Neuronal stem cell (in vitro differentiated cells): ENCODE results near the gene HIGD2B.
"Not testable (repeated sequence)": the region's sequence is repeated elsewhere in the genome, so short reads cannot be mapped to it uniquely, and the experiment has no call there.

Experiments used
- DNase-seq: peaks from one replicate; pipeline ENCODE4 v3.0.0-alpha.2; 2013; ENCODE audit warnings: low spot score
- H2AFZ ChIP-seq: one replicate; pipeline ENCODE4 v1.6.1; 2013; ENCODE audit warnings: mild to moderate bottlenecking, low read length, inconsistent platforms
- H2AK5ac ChIP-seq: 2 replicates; pipeline ENCODE4 v1.6.1; 2013; ENCODE audit warnings: low read depth, mild to moderate bottlenecking, inconsistent platforms, low read length, moderate library complexity, mixed read lengths
- H2BK120ac ChIP-seq: 2 replicates; pipeline ENCODE4 v1.6.1; 2013; ENCODE audit warnings: low read depth, mild to moderate bottlenecking, inconsistent platforms, low read length, moderate library complexity, mixed read lengths
- H2BK12ac ChIP-seq: one replicate; pipeline ENCODE4 v1.6.1; 2013; ENCODE audit warnings: low read length, inconsistent platforms
- H2BK15ac ChIP-seq: 2 replicates; pipeline ENCODE4 v1.6.1; 2013; ENCODE audit warnings: mild to moderate bottlenecking, low read length, inconsistent platforms, mixed read lengths
- H2BK5ac ChIP-seq: one replicate; pipeline ENCODE4 v1.6.1; 2013; ENCODE audit warnings: inconsistent platforms, mild to moderate bottlenecking, low read length, moderate library complexity
- H3K14ac ChIP-seq: one replicate; pipeline ENCODE4 v1.6.1; 2013; ENCODE audit warnings: low read length, inconsistent platforms
- H3K18ac ChIP-seq: 2 replicates; pipeline ENCODE4 v1.6.1; 2013; ENCODE audit warnings: low read length, inconsistent platforms
- H3K23ac ChIP-seq: 2 replicates; pipeline ENCODE4 v1.6.1; 2013; ENCODE audit warnings: low read depth, mild to moderate bottlenecking, mixed read lengths, low read length, inconsistent platforms; ENCODE audit not compliant: poor library complexity
- H3K27ac ChIP-seq: replicated peaks from 3 replicates; pipeline ENCODE4 v1.5.1; 2013; ENCODE audit warnings: low read length, inconsistent platforms
- H3K27me3 ChIP-seq, 3 experiments: 2 replicates each; pipeline ENCODE4 v1.6.1; 2013; ENCODE audit warnings: low read length in 3 of 3, mild to moderate bottlenecking in 2 of 3, inconsistent platforms in 1 of 3, low read depth in 1 of 3, mixed read lengths in 1 of 3, moderate library complexity in 1 of 3; ENCODE audit not compliant: control insufficient read depth in 3 of 3, insufficient read depth in 3 of 3
- H3K36me3 ChIP-seq, 2 donors: replicated peaks in 1 of 2; 2 replicates each; pipeline ENCODE4 v1.6.1; 2013; ENCODE audit warnings: low read length in 2 of 2; ENCODE audit not compliant: control insufficient read depth in 2 of 2, insufficient read depth in 2 of 2
- H3K4ac ChIP-seq: 2 replicates; pipeline ENCODE4 v1.6.1; 2013; ENCODE audit warnings: inconsistent platforms, mild to moderate bottlenecking, low read length, moderate library complexity
- H3K4me1 ChIP-seq, 2 donors: 1 replicate in 1 of 2; 2 replicates in 1 of 2; pipeline ENCODE4 v1.6.1; 2013; ENCODE audit warnings: low read length in 2 of 2, low read depth in 1 of 2; ENCODE audit not compliant: control insufficient read depth in 2 of 2, insufficient read depth in 1 of 2
- H3K4me2 ChIP-seq: one replicate; pipeline ENCODE4 v1.6.1; 2013; ENCODE audit warnings: mild to moderate bottlenecking, low read length, inconsistent platforms; ENCODE audit not compliant: insufficient read depth, poor library complexity, severe bottlenecking
- H3K4me3 ChIP-seq, 2 donors: 2 replicates each; pipeline ENCODE4 v1.5.1; 2013; ENCODE audit warnings: low read length in 2 of 2, mild to moderate bottlenecking in 2 of 2, inconsistent platforms in 1 of 2, moderate library complexity in 1 of 2
- H3K79me1 ChIP-seq: one replicate; pipeline ENCODE4 v1.6.1; 2013; ENCODE audit warnings: low read depth, mild to moderate bottlenecking, inconsistent platforms, low read length, moderate library complexity
- H3K9ac ChIP-seq: one replicate; pipeline ENCODE4 v1.6.1; 2013; ENCODE audit warnings: mild to moderate bottlenecking, low read depth, low read length, inconsistent platforms; ENCODE audit not compliant: poor library complexity
- H3K9me3 ChIP-seq, 2 donors: replicated peaks in 1 of 2; 2 replicates each; pipeline versions ENCODE3 to v1.6.1; 2013; ENCODE audit warnings: low read length in 2 of 2, mild to moderate bottlenecking in 2 of 2, inconsistent platforms in 1 of 2, low read depth in 1 of 2, mixed read lengths in 1 of 2, moderate library complexity in 1 of 2; ENCODE audit not compliant: control insufficient read depth in 2 of 2, insufficient read depth in 1 of 2
- H4K8ac ChIP-seq: one replicate; pipeline ENCODE4 v1.6.1; 2013; ENCODE audit warnings: low read depth, mild to moderate bottlenecking, inconsistent platforms, low read length, moderate library complexity
- H4K91ac ChIP-seq: one replicate; pipeline ENCODE4 v1.6.1; 2013; ENCODE audit warnings: low read length, low read depth, mild to moderate bottlenecking, inconsistent platforms; ENCODE audit not compliant: poor library complexity
- WGBS, 2 donors: extraction: QIAGEN DNeasy Blood & Tissue Kit; methylation state at CpG; one replicate each; pipeline ENCODE4 v1.1.7; 2013; ENCODE audit warnings: missing lambda C conversion rate in 2 of 2, mixed read lengths in 1 of 2; ENCODE audit not compliant: insufficient read length in 2 of 2, insufficient replicate concordance in 1 of 2; ENCODE audit errors: extremely low coverage in 2 of 2; 5-methylcytosine and 5-hydroxymethylcytosine counted together

HIGD2B gene

GRCh38 chr15:72708551-72709303 lies 22.7 kb upstream of the HIGD2B start:
- H3K9ac ChIP-seq, H3K14ac ChIP-seq, H4K91ac ChIP-seq, H2AFZ ChIP-seq, H3K18ac ChIP-seq, H2AK5ac ChIP-seq, H2BK5ac ChIP-seq, H3K4ac ChIP-seq, H2BK120ac ChIP-seq, DNase-seq, H3K4me1 ChIP-seq, H3K9me3 ChIP-seq, H3K4me3 ChIP-seq, H3K4me2 ChIP-seq, H3K79me1 ChIP-seq, H3K27ac ChIP-seq, H3K27me3 ChIP-seq, H3K23ac ChIP-seq, H2BK12ac ChIP-seq, H4K8ac ChIP-seq, H2BK15ac ChIP-seq: not testable (repeated sequence)
- WGBS, 2 donors: no CpG with 5 or more reads among the region's 8 CpGs
- peaks cover 0 to 21% of the 10 kb centered on the region in 2 donors for H3K36me3 ChIP-seq

GRCh38 chr15:72706266-72706665 lies 20.3 kb upstream of the HIGD2B start:
- H3K4me2 ChIP-seq: no peak overlapping the region
- no peak overlapping the region for H2BK12ac ChIP-seq
- H3K4me3 ChIP-seq: no peak overlapping the region
- H4K8ac ChIP-seq: no peak overlapping the region
- DNase-seq: no peak
- no peak overlapping the region for H3K4ac ChIP-seq
- no peaks in the 10 kb centered on the region for H3K9me3 ChIP-seq
- H3K36me3 ChIP-seq: peaks cover 0 to 3% of the 10 kb centered on the region in 2 donors
- no peak overlapping the region for H4K91ac ChIP-seq
- H3K23ac ChIP-seq: no peak overlapping the region
- H2AFZ ChIP-seq: no peak overlapping the region
- no peaks in the 10 kb centered on the region for H3K4me1 ChIP-seq
- no peak overlapping the region for H3K9ac ChIP-seq
- H3K79me1 ChIP-seq: no peaks in the 10 kb centered on the region
- no peak overlapping the region for H2BK5ac ChIP-seq
- no CpG with 5 or more reads among the region's 11 CpGs for WGBS, 2 donors
- no peak overlapping the region for H3K27ac ChIP-seq
- no peak overlapping the region for H3K14ac ChIP-seq
- no peak overlapping the region for H2BK120ac ChIP-seq
- no peak overlapping the region for H2BK15ac ChIP-seq
- H2AK5ac ChIP-seq: no peak overlapping the region
- H3K18ac ChIP-seq: no peak overlapping the region
- no peaks in the 10 kb centered on the region for H3K27me3 ChIP-seq

GRCh38 chr15:72700076-72700475 lies 14.1 kb upstream of the HIGD2B start:
- no peaks in the 10 kb centered on the region for H3K9me3 ChIP-seq
- no peak overlapping the region for H3K4ac ChIP-seq
- H3K18ac ChIP-seq: no peak overlapping the region
- no peak overlapping the region for H3K4me3 ChIP-seq
- WGBS, 2 donors: no CpG with 5 or more reads among the region's 9 CpGs
- H3K79me1 ChIP-seq: peaks cover 2% of the 10 kb centered on the region
- no peaks in the 10 kb centered on the region for H3K36me3 ChIP-seq
- DNase-seq: no peak
- no peak overlapping the region for H3K14ac ChIP-seq
- no peaks in the 10 kb centered on the region for H3K4me1 ChIP-seq
- H2AFZ ChIP-seq: no peak overlapping the region
- H3K27me3 ChIP-seq: no peaks in the 10 kb centered on the region
- no peak overlapping the region for H3K4me2 ChIP-seq
- H2BK12ac ChIP-seq: no peak overlapping the region
- H4K8ac ChIP-seq: no peak overlapping the region
- H4K91ac ChIP-seq: no peak overlapping the region
- no peak overlapping the region for H3K23ac ChIP-seq
- no peak overlapping the region for H2BK5ac ChIP-seq
- no peak overlapping the region for H2BK15ac ChIP-seq
- no peak overlapping the region for H2BK120ac ChIP-seq
- no peak overlapping the region for H3K27ac ChIP-seq
- no peak overlapping the region for H3K9ac ChIP-seq
- H2AK5ac ChIP-seq: no peak overlapping the region

GRCh38 chr15:72698938-72699337 lies 13.0 kb upstream of the HIGD2B start:
- peaks cover 2% of the 10 kb centered on the region for H3K79me1 ChIP-seq
- no peak overlapping the region for H2BK12ac ChIP-seq
- H3K27ac ChIP-seq: no peak overlapping the region
- H4K91ac ChIP-seq: no peak overlapping the region
- H2BK120ac ChIP-seq: no peak overlapping the region
- H3K18ac ChIP-seq: no peak overlapping the region
- H2BK15ac ChIP-seq: no peak overlapping the region
- no CpG with 5 or more reads among the region's 5 CpGs for WGBS, 2 donors
- H3K4me3 ChIP-seq: no peak overlapping the region
- no peak overlapping the region for H2BK5ac ChIP-seq
- H3K9ac ChIP-seq: no peak overlapping the region
- no peaks in the 10 kb centered on the region for H3K36me3 ChIP-seq
- no peak for DNase-seq
- H2AK5ac ChIP-seq: no peak overlapping the region
- no peak overlapping the region for H3K4ac ChIP-seq
- no peak overlapping the region for H3K23ac ChIP-seq
- no peak overlapping the region for H2AFZ ChIP-seq
- no peak overlapping the region for H3K4me2 ChIP-seq
- no peaks in the 10 kb centered on the region for H3K4me1 ChIP-seq
- H4K8ac ChIP-seq: no peak overlapping the region
- no peak overlapping the region for H3K14ac ChIP-seq
- H3K27me3 ChIP-seq: no peaks in the 10 kb centered on the region
- H3K9me3 ChIP-seq: no peaks in the 10 kb centered on the region
